Stimulated activated CD8-positive, alpha-beta memory T cell treated with anti-CD3 and anti-CD28 coated beads, Interleukin-4, amount 100 ng/mL, for 24 hours (primary cell): ENCODE data around the gene RIMBP2.

Experiments used
- DNase-seq: peaks from one replicate; pipeline ENCODE4 v3.0.0-alpha.2; 2020; ENCODE audit warnings: low read depth

The RIMBP2 gene

DNA sequence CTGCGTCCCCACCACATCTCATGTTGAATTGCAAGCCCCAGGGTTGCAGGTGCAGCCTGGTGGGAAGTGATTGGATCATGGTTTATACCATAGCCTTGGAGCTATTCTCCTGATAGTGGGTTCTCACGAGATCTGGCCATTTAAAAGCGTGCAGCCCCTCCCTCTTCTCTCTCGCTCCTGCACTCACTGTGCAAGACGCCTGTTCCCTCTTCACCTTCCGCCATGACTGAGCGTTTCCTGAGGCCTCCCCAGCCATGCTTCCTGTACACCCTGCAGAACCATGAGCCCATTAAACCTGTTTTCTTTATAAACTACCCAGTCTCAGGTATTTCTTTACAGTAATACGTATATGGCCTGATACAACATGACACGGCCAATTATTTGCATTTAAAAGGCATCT, 146.6 kb downstream of the RIMBP2 start:
- no peak for DNase-seq

DNA sequence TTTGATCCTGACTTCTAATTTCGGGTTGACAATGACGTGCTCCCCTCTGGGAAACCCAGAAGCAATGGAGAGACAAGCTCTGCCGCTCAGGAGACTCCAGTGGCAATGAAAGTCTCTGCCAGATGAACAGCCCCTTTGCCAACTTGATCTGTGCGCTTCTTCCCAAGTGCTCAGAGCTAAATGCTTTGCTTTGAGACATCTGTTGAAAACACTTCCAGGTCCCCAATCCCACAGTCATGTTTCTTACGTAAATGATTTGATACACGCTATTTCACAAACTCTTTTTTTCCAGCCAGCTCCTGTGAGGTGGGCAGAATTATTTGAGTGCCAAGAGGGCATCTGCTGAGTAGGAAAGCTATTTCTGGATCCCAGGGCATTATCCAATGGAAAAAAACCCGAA, 147.6 kb downstream of the RIMBP2 start:
- DNase-seq = no peak

DNA sequence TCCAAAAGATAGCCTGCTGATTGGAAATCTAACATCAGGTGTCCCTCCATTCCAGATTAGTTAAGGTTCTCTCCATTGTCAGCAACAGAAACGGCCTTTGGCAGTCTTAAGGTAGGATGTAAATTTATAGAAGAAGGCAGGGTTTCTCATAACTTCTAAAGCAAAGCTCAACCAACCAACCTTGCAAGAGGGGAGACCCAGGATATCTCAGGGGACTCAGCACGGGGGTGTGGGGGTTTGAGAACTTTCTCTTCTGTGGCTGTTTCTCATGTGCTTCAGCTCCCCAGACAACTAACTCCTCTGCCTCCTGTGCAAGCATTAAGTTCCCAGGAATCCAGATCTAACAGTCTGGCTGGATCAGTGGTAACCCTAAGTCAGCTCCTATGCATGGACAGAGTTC, 148.1 kb downstream of the RIMBP2 start:
- no peak for DNase-seq

GRCh38 chr12:130566446-130567155, 149.5 kb downstream of the RIMBP2 start:
- no peak for DNase-seq

DNA sequence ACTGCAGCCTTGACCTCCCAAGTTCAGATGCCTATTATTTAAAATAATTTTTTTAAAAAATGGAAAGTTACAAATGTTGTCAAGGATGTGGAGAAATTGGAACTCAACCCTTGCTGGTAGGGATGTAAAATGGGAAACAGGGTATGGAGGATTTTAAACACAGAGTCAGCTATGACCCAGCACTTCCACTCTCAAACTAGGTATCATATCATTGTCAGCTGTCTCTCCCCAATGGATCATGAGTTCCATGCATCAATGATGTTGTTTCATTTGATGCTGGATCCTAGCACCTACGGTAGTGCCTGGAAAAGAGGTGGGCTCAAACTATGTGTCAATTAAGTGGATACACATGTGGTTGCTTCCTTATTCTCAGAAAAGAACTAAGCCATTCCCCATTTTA, 150.9 kb downstream of the RIMBP2 start:
- no peak for DNase-seq

- DNase-seq = no peak
These were observed 152.8 kb downstream of the RIMBP2 start for GRCh38 chr12:130563323-130563722.

- no peak for DNase-seq
These were observed 153.4 kb downstream of the RIMBP2 start for GRCh38 chr12:130562716-130563115.

GRCh38 chr12:130560321-130560720, 155.8 kb downstream of the RIMBP2 start:
- no peak for DNase-seq

- DNase-seq = no peak
These were observed 156.3 kb downstream of the RIMBP2 start for GRCh38 chr12:130559806-130560205.

GRCh38 chr12:130557886-130558765, 158.0 kb downstream of the RIMBP2 start:
- no peak for DNase-seq

DNA sequence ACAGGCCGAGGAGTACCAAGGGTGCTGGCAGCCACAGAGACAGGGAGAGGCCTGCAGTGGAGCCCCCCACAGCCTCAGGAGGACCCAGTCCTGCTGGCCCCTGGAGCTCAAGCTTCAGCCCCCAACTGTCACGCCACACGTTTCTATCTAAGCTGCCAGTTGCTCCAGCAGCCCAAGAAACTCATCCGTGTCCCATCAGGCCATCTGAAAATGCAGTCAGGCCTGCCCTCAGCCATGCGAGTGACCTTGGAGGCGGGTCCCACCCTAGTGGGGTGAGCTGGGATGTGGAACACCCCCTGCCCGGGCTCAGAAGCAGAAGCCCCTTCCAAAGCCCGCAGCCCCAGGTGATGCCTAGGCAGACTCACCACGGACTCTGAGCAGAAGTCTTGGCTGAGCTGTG, 158.9 kb downstream of the RIMBP2 start:
- DNase-seq = no peak

- DNase-seq = no peak
These were observed 159.5 kb downstream of the RIMBP2 start for GRCh38 chr12:130556486-130557055.

- no peak for DNase-seq
These were observed 160.2 kb downstream of the RIMBP2 start for GRCh38 chr12:130555628-130556485.

DNA sequence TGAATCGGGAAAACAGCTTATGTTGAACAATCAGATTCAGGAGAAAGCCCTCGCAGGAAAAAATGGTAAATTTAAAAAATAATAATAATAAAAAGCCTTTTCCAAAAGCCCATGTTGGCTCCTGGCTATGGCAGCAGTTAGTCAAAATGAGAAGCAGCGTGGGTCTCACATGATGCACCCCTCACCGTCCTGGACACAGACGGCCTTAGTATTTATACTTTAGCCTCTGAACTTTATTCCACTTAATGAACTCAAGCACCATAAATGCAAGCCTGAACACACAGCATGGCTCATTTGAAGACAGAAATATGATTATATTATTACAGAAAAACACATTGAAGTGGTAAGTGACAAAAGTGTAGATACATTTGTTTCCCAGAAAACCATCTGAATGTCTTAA, 160.9 kb downstream of the RIMBP2 start:
- DNase-seq = no peak

- DNase-seq = no peak
These were observed 163.6 kb downstream of the RIMBP2 start for GRCh38 chr12:130552483-130552996.

GRCh38 chr12:130549361-130549760, 166.7 kb downstream of the RIMBP2 start:
- DNase-seq = no peak

GRCh38 chr12:130547480-130548155, 168.5 kb downstream of the RIMBP2 start:
- DNase-seq = no peak

- DNase-seq = no peak
These were observed 169.6 kb downstream of the RIMBP2 start for GRCh38 chr12:130546494-130546893.

- no peak for DNase-seq
These were observed 170.6 kb downstream of the RIMBP2 start for GRCh38 chr12:130545475-130545874.

DNA sequence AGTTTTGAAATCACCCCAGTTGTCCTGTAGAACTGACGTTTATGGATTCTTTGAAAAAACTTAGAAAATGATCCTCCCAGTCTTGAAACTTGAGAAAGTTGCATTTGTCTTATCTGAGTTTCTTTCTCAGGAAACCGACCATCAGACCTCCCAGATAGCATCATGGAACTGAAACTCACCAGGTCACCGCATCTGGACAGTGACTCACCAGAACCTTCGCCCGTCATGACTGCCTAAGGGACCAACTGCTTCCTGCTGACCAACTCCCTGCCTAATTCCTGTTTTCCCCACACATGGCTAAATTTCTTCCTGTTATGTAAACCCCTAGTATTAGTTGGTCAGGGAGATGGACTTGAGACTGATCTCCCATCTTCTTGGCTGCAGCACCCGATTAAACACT, 175.7 kb downstream of the RIMBP2 start:
- no peak for DNase-seq
